Panc1 (cell line): ENCODE data around the gene ZC3H10.

Experiments
- POLR2AphosphoS5 ChIP-seq: IDR thresholded peaks from 2 replicates; pipeline ENCODE4 v1.6.1; 2012; ENCODE audit warnings: mild to moderate bottlenecking, low read depth, low read length, moderate library complexity
- TCF7L2 ChIP-seq: IDR thresholded peaks from 2 replicates; pipeline ENCODE4 v1.6.1; 2011; ENCODE audit warnings: mild to moderate bottlenecking, low read depth, low read length, inconsistent platforms
- TF ChIP-seq, protein P1 (sequence below): fragments of 450-650 bp; IDR thresholded peaks from 2 replicates; pipeline ENCODE4 v1.5.1; 2017; ENCODE audit warnings: mild to moderate bottlenecking

DNA sequence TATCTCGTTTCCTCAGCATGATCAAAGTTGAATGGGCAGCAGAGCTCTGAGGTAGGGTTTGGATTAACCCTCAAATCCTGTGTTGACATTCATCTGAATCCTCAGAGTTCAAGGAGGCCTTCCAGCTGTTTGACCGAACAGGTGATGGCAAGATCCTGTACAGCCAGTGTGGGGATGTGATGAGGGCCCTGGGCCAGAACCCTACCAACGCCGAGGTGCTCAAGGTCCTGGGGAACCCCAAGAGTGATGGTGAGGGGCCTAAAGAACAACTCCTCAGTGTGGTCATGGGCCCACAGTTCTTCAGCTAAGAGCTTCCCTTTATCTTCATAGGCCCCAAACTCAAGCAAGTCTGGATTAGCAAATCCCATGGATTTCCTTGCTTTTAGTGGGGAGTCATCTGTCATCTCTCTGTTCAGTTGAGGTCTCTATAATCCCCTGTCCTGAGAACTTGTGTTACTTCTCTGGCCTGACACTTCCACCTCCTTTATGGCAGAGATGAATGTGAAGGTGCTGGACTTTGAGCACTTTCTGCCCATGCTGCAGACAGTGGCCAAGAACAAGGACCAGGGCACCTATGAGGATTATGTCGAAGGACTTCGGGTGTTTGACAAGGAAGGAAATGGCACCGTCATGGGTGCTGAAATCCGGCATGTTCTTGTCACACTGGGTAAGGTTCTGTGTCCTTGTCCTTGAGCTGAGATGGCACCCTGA lies 41.6 kb downstream of the ZC3H10 start:
- TF ChIP-seq TCF7L2: no peak
- TF ChIP-seq, protein P1, sequence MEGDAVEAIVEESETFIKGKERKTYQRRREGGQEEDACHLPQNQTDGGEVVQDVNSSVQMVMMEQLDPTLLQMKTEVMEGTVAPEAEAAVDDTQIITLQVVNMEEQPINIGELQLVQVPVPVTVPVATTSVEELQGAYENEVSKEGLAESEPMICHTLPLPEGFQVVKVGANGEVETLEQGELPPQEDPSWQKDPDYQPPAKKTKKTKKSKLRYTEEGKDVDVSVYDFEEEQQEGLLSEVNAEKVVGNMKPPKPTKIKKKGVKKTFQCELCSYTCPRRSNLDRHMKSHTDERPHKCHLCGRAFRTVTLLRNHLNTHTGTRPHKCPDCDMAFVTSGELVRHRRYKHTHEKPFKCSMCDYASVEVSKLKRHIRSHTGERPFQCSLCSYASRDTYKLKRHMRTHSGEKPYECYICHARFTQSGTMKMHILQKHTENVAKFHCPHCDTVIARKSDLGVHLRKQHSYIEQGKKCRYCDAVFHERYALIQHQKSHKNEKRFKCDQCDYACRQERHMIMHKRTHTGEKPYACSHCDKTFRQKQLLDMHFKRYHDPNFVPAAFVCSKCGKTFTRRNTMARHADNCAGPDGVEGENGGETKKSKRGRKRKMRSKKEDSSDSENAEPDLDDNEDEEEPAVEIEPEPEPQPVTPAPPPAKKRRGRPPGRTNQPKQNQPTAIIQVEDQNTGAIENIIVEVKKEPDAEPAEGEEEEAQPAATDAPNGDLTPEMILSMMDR: no peak
- TF ChIP-seq POLR2AphosphoS5: no peak; the same call in 1 of the 2 replicates
